ENCODE data around the gene RBPJL. TPM values are rescaled to one million over a fixed set of nuclear protein-coding genes. Genes with fewer than 3 reads are reported as not detected.

The RBPJL gene
- total RNA-seq, 1 experiment from 2014 or later, result not detected

DNA sequence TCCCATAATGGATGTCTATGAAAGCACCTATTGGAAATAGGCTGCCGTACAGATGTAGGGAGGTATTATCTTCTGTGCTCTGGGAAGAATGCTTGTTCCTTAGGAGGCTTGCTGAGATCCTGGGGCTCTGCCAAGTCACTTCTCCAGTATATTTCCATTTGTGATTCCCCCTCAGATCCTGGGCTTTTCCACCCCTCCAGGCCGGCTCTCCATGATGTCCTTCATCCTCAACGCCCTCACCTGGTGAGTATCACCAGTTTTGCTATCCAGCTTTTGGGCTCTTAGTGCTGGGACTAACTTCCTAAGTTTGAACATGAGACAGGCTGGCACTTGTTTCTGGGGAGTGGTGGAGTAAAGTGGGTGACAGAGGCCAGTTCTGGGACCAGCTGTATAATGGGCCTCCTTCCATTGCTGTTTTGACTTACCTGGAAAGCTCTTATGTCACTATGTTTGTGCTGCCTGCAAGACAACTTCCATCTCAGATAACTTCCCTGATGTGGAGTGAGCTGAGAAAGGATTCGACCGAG, 58.9 kb downstream of the RBPJL start:
- no peak overlapping the region for H3K4me2 ChIP-seq
- TF ChIP-seq, protein P1, sequence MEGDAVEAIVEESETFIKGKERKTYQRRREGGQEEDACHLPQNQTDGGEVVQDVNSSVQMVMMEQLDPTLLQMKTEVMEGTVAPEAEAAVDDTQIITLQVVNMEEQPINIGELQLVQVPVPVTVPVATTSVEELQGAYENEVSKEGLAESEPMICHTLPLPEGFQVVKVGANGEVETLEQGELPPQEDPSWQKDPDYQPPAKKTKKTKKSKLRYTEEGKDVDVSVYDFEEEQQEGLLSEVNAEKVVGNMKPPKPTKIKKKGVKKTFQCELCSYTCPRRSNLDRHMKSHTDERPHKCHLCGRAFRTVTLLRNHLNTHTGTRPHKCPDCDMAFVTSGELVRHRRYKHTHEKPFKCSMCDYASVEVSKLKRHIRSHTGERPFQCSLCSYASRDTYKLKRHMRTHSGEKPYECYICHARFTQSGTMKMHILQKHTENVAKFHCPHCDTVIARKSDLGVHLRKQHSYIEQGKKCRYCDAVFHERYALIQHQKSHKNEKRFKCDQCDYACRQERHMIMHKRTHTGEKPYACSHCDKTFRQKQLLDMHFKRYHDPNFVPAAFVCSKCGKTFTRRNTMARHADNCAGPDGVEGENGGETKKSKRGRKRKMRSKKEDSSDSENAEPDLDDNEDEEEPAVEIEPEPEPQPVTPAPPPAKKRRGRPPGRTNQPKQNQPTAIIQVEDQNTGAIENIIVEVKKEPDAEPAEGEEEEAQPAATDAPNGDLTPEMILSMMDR (conservative IDR thresholded peaks at IDR 0.05), result no peak
- no peak for TF ChIP-seq EZH2 (IDR thresholded peaks at IDR 0.05; ENCODE audit: low read depth)
- H3K79me2 ChIP-seq (ENCODE audit: low read depth), result peaks cover 27% of the 10 kb centered on the region
- H2AFZ ChIP-seq, result no peak overlapping the region
- no peak for DNase-seq
- H3K27ac ChIP-seq, result no peak overlapping the region
- no peaks in the 10 kb centered on the region for H3K9me3 ChIP-seq (ENCODE audit: insufficient read depth, low read depth)
- intact Hi-C loops (cut with micrococcal nuclease; ENCODE audit: unreplicated experiment), result no loop called here
- H3K9me2 ChIP-seq (ENCODE audit: insufficient read depth), result no peaks in the 10 kb centered on the region
- no peaks in the 10 kb centered on the region for H3K27me3 ChIP-seq (ENCODE audit: insufficient read depth, low read depth)
- H3K4me3 ChIP-seq, result no peak overlapping the region
- ChIA-PET CTCF (no interaction called here), POLR2A (ENCODE audit: unreplicated experiment) (no interaction called here)
- peaks cover 6% of the 10 kb centered on the region for H3K4me1 ChIP-seq (replicated peaks; ENCODE audit: insufficient read depth)
- H3K36me3 ChIP-seq (ENCODE audit: low read depth), result peaks cover 22% of the 10 kb centered on the region; the same call in 1 of the 2 replicates
- H4K20me1 ChIP-seq (ENCODE audit: insufficient read depth), result peaks cover 7% of the 10 kb centered on the region; the same call in 1 of the 2 replicates
- no TSS peak for BruUV-seq (replicated peaks)
- peaks cover 3% of the 10 kb centered on the region; the same call in 1 of the 2 replicates for H3F3A ChIP-seq (ENCODE audit: insufficient read depth, low read depth)

DNA sequence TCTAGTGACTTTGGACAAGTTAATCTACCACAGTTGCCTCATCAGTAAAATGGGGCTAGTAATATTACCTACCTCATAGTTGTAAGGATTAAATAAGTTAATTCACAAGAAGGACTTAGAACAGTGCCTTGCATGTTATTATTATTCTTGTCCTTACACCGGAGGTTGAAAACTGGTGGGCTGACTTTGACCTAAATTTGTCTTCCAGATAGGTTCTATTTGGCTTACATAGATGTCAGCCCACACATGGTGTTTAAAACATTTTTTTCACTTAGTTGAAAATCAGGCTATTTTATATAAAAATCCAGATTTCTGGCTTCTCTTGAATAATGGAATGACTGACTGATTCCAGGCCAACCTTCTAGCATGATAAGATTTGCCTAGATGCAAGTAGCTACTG, 59.6 kb downstream of the RBPJL start:
- Histone ChIP-seq H3K9me3 (ENCODE audit: insufficient read depth, low read depth) (no peaks in the 10 kb centered on the region), H3K9me2 (ENCODE audit: insufficient read depth) (no peaks in the 10 kb centered on the region), H4K20me1 (ENCODE audit: insufficient read depth) (peaks cover 7% of the 10 kb centered on the region; the same call in 1 of the 2 replicates), H3K4me1 (replicated peaks; ENCODE audit: insufficient read depth) (peaks cover 6% of the 10 kb centered on the region), H3K4me2 (no peak overlapping the region), H3K79me2 (ENCODE audit: low read depth) (peaks cover 27% of the 10 kb centered on the region), H3F3A (ENCODE audit: insufficient read depth, low read depth) (peaks cover 3% of the 10 kb centered on the region; the same call in 1 of the 2 replicates), H3K4me3 (no peak overlapping the region), H3K36me3 (ENCODE audit: low read depth) (peaks cover 22% of the 10 kb centered on the region; the same call in 1 of the 2 replicates), H3K27ac (no peak overlapping the region), H2AFZ (no peak overlapping the region), H3K27me3 (ENCODE audit: insufficient read depth, low read depth) (no peaks in the 10 kb centered on the region)
- TF ChIP-seq, protein P1 (conservative IDR thresholded peaks at IDR 0.05), result no peak
- no peak for TF ChIP-seq EZH2 (IDR thresholded peaks at IDR 0.05; ENCODE audit: low read depth)
- ChIA-PET POLR2A (ENCODE audit: unreplicated experiment) (no interaction called here), CTCF (interaction anchor here (0.5 to 1.5 kb wide), 2 partner anchors 43 to 71 kb away, joined by 3 to 6 read pairs; no protein-coding TSS in a partner anchor)
- no TSS peak for BruUV-seq (replicated peaks)
- no peak for DNase-seq
- intact Hi-C loops (cut with micrococcal nuclease; ENCODE audit: unreplicated experiment), result no loop called here

DNA sequence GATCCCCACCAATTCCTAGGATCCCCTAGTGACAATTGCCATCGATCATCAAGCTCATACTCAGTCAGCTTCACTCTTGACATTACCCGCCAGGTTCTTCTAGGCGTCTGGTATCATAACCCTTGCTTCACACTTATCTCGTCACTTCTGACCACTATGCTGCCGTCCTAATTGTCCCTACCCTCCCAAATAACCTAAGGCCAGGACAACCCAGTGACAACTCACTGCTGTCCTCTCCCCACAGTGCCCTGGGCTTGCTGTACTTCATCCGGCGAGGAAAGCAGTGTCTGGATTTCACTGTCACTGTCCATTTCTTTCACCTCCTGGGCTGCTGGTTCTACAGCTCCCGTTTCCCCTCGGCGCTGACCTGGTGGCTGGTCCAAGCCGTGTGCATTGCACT, 60.0 kb downstream of the RBPJL start:
- CTCF ChIA-PET, result interaction anchor here (0.5 to 1.5 kb wide), 2 partner anchors 43 to 71 kb away, joined by 3 to 6 read pairs; no protein-coding TSS in a partner anchor

More for the DNA sequence above, 60.0 kb downstream of the RBPJL start:
- H3K27ac ChIP-seq, result no peak overlapping the region
- no peak overlapping the region for H2AFZ ChIP-seq
- intact Hi-C loops (cut with micrococcal nuclease; ENCODE audit: unreplicated experiment), result no loop called here
- no TSS peak for BruUV-seq (replicated peaks)
- H3K9me3 ChIP-seq (ENCODE audit: insufficient read depth, low read depth), result no peaks in the 10 kb centered on the region
- POLR2A ChIA-PET (ENCODE audit: unreplicated experiment), result no interaction called here
- no peaks in the 10 kb centered on the region for H3K9me2 ChIP-seq (ENCODE audit: insufficient read depth)
- H4K20me1 ChIP-seq (ENCODE audit: insufficient read depth), result peaks cover 7% of the 10 kb centered on the region; the same call in 1 of the 2 replicates
- no peak for DNase-seq
- no peak overlapping the region for H3K4me2 ChIP-seq
- H3K4me3 ChIP-seq, result no peak overlapping the region
- no peak for TF ChIP-seq EZH2 (IDR thresholded peaks at IDR 0.05; ENCODE audit: low read depth)
- TF ChIP-seq, protein P1 (conservative IDR thresholded peaks at IDR 0.05), result no peak
- no peaks in the 10 kb centered on the region for H3K27me3 ChIP-seq (ENCODE audit: insufficient read depth, low read depth)
- H3K79me2 ChIP-seq (ENCODE audit: low read depth), result peaks cover 27% of the 10 kb centered on the region
- peaks cover 22% of the 10 kb centered on the region; the same call in 1 of the 2 replicates for H3K36me3 ChIP-seq (ENCODE audit: low read depth)
- peaks cover 6% of the 10 kb centered on the region for H3K4me1 ChIP-seq (replicated peaks; ENCODE audit: insufficient read depth)
- peaks cover 3% of the 10 kb centered on the region; the same call in 1 of the 2 replicates for H3F3A ChIP-seq (ENCODE audit: insufficient read depth, low read depth)
